Caco-2 (cell line): ENCODE measurements around the gene GOLM1. TPM values are rescaled to one million over a fixed set of nuclear protein-coding genes. Genes with fewer than 3 reads are reported as not detected.
"Not testable (repeated sequence)": the region's sequence is repeated elsewhere in the genome, so short reads cannot be mapped to it uniquely, and the experiment has no call there.

Source experiments
- BruUV-seq: library from RNA; stranded (reverse); fragments of 400-500 nt; replicated peaks from 2 replicates; lab custom pipeline; 2021; lab: Mats Ljungman, UMichigan
- CTCF ChIA-PET: fragments of 300-600 bp; sonication (Branson Sonifier 250); formaldehyde crosslinking; loops from one replicate; lab custom pipeline; 2022; ENCODE audit warnings: antibody characterized with exemption; lab: Charles Lee
- POLR2A ChIA-PET: fragments of 300-600 bp; sonication (Branson Sonifier 250); formaldehyde crosslinking; loops from one replicate; lab custom pipeline; 2022; ENCODE audit warnings: antibody characterized with exemption; lab: Charles Lee
- DNase-seq, 2 experiments: peaks; one replicate each; pipeline versions ENCODE4 v3.0.0 to v3.0.0-alpha.2; 2020 to 2022
- H3K27me3 ChIP-seq: replicated peaks from 2 replicates; pipeline ENCODE4 v1.6.0; 2011; ENCODE audit warnings: low read length; ENCODE audit not compliant: control insufficient read depth, insufficient read depth
- H3K36me3 ChIP-seq: 2 replicates; pipeline ENCODE4 v1.5.1; 2011; ENCODE audit warnings: low read length; ENCODE audit not compliant: control insufficient read depth, insufficient read depth
- H3K4me1 ChIP-seq: fragments of 250-450 bp; sonication (Bioruptor Pico); 2 replicates; pipeline ENCODE4 v1.5.1; 2020; ENCODE audit warnings: mild to moderate bottlenecking
- H3K4me3 ChIP-seq: 2 replicates; pipeline ENCODE4 v1.5.1; 2011; ENCODE audit warnings: low read depth, mild to moderate bottlenecking, control low read depth, low read length
- H3K9me3 ChIP-seq: fragments of 250-450 bp; sonication (Bioruptor Pico); 2 replicates; pipeline ENCODE4 v1.5.1; 2020; ENCODE audit warnings: mild to moderate bottlenecking, moderate library complexity
- H3K27ac Mint-ChIP-seq: one replicate; pipeline ENCODE4 v1.8.0; 2022; ENCODE audit warnings: mixed read lengths; ENCODE audit not compliant: unreplicated experiment
- H3K27me3 Mint-ChIP-seq: one replicate; pipeline ENCODE4 v1.8.0; 2022; ENCODE audit warnings: mixed read lengths; ENCODE audit not compliant: insufficient read depth, unreplicated experiment
- H3K36me3 Mint-ChIP-seq: one replicate; pipeline ENCODE4 v1.8.0; 2022; ENCODE audit warnings: mild to moderate bottlenecking, mixed read lengths; ENCODE audit not compliant: insufficient read depth, unreplicated experiment
- H3K4me1 Mint-ChIP-seq: one replicate; pipeline ENCODE4 v1.8.0; 2022; ENCODE audit warnings: low read depth, mixed read lengths; ENCODE audit not compliant: unreplicated experiment
- H3K4me3 Mint-ChIP-seq: one replicate; pipeline ENCODE4 v1.8.0; 2022; ENCODE audit warnings: mild to moderate bottlenecking, moderate library complexity, mixed read lengths; ENCODE audit not compliant: unreplicated experiment
- H3K9me3 Mint-ChIP-seq: one replicate; pipeline ENCODE4 v1.8.0; 2022; ENCODE audit warnings: mixed read lengths; ENCODE audit not compliant: unreplicated experiment
- intact Hi-C: fragments of 100-400 bp; cut with micrococcal nuclease; formaldehyde crosslinking; loops from one replicate; pipeline ENCODE4 v1.10.0; 2022; ENCODE audit not compliant: unreplicated experiment
- total RNA-seq: library from RNA; stranded (reverse); gene quantifications from 2 replicates; pipeline ENCODE4 v1.2.3, GENCODE V29; 2022
- TF ChIP-seq, protein P1 (sequence below), 2 experiments: fragments of 200-600 bp in 1 of 2; IDR thresholded peaks; 1 replicate in 1 of 2; 2 replicates in 1 of 2; pipeline versions ENCODE4 v1.5.1 to v1.8.0; 2011 to 2022; ENCODE audit warnings: antibody characterized with exemption in 1 of 2, control low read depth in 1 of 2, inconsistent platforms in 1 of 2, low read depth in 1 of 2, low read length in 1 of 2, mild to moderate bottlenecking in 1 of 2, moderate library complexity in 1 of 2; ENCODE audit not compliant: insufficient read depth in 1 of 2, severe bottlenecking in 1 of 2, unreplicated experiment in 1 of 2

The GOLM1 gene
- total RNA-seq, 1 experiment from 2014 or later, result 53.6 TPM

GRCh38 chr9:86054695-86055094 lies 44.7 kb downstream of the GOLM1 start:
- BruUV-seq, result no TSS peak
- no peak overlapping the region for H3K4me3 ChIP-seq
- Mint-ChIP-seq H3K4me1 (no peaks in the 10 kb centered on the region), H3K27ac (no peak overlapping the region), H3K4me3 (no peak overlapping the region), H3K9me3 (no peaks in the 10 kb centered on the region), H3K36me3 (peaks cover 6% of the 10 kb centered on the region), H3K27me3 (no peaks in the 10 kb centered on the region)
- ChIA-PET CTCF (no interaction called here), POLR2A (no interaction called here)
- intact Hi-C loops, result no loop called here
- H3K9me3 ChIP-seq, result no peaks in the 10 kb centered on the region
- no peaks in the 10 kb centered on the region for H3K36me3 ChIP-seq
- no peaks in the 10 kb centered on the region for H3K4me1 ChIP-seq
- TF ChIP-seq, protein P1, sequence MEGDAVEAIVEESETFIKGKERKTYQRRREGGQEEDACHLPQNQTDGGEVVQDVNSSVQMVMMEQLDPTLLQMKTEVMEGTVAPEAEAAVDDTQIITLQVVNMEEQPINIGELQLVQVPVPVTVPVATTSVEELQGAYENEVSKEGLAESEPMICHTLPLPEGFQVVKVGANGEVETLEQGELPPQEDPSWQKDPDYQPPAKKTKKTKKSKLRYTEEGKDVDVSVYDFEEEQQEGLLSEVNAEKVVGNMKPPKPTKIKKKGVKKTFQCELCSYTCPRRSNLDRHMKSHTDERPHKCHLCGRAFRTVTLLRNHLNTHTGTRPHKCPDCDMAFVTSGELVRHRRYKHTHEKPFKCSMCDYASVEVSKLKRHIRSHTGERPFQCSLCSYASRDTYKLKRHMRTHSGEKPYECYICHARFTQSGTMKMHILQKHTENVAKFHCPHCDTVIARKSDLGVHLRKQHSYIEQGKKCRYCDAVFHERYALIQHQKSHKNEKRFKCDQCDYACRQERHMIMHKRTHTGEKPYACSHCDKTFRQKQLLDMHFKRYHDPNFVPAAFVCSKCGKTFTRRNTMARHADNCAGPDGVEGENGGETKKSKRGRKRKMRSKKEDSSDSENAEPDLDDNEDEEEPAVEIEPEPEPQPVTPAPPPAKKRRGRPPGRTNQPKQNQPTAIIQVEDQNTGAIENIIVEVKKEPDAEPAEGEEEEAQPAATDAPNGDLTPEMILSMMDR (IDR thresholded peaks at IDR 0.05; ENCODE audit: insufficient read depth in 1 of 2, low read depth in 1 of 2, low read length in 1 of 2, severe bottlenecking in 1 of 2, unreplicated experiment in 1 of 2), result no peak
- no peaks in the 10 kb centered on the region for H3K27me3 ChIP-seq
- DNase-seq, result no peak

DNA sequence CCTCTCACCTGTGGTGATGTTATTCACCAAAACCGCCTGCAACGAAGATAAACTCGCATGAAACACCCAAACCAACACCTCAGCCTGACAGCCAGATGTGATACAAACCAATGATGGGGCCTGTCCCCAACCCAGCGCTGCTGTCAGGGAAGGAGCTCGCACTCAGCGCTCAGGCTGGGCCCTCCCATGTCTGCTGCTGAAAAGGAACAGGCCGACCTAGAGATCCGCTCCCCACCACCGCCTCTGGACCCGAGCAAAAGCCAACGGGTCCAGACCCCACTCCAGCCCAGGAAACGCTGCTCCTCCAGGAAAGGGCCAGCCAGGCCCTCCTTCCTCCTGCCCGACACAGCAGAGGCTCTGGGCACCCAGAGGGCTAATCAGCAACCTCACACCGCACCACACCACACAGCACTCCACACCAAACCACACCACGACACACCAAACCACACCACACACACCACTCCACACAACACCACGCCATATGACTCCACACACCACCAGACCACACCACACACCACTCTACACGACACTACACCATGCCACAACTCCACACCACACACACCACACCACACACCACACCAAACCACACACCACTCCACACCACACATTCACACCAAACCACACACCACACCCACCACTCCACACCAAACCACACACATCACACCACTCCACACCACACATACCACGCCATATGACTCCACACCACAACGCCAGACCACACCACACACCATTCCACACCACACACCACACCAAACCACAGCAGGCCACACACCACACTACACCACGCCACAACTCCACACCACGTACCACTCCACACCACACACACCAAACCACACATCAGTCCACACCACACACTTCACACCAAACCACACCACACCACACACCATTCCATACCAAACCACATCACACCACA lies 46.5 kb downstream of the GOLM1 start:
- ChIA-PET POLR2A (interaction anchor here (0.5 kb wide), 1 partner anchor 42 kb away, joined by 3 read pairs; no protein-coding TSS in a partner anchor), CTCF (no interaction called here)
- no peaks in the 10 kb centered on the region for H3K9me3 Mint-ChIP-seq
- no peaks in the 10 kb centered on the region for H3K27me3 Mint-ChIP-seq
- no peak for DNase-seq
- TF ChIP-seq, protein P1 (IDR thresholded peaks at IDR 0.05; ENCODE audit: insufficient read depth in 1 of 2, low read depth in 1 of 2, low read length in 1 of 2, severe bottlenecking in 1 of 2, unreplicated experiment in 1 of 2), result no peak
- Histone ChIP-seq H3K27me3 (no peaks in the 10 kb centered on the region), H3K4me3 (no peak overlapping the region), H3K4me1 (no peaks in the 10 kb centered on the region), H3K36me3 (no peaks in the 10 kb centered on the region), H3K9me3 (no peaks in the 10 kb centered on the region)
- no peaks in the 10 kb centered on the region for H3K4me1 Mint-ChIP-seq
- BruUV-seq, result no TSS peak
- no peaks in the 10 kb centered on the region for H3K36me3 Mint-ChIP-seq
- intact Hi-C loops, result no loop called here
- H3K4me3 Mint-ChIP-seq, result no peak overlapping the region
- no peak overlapping the region for H3K27ac Mint-ChIP-seq

DNA sequence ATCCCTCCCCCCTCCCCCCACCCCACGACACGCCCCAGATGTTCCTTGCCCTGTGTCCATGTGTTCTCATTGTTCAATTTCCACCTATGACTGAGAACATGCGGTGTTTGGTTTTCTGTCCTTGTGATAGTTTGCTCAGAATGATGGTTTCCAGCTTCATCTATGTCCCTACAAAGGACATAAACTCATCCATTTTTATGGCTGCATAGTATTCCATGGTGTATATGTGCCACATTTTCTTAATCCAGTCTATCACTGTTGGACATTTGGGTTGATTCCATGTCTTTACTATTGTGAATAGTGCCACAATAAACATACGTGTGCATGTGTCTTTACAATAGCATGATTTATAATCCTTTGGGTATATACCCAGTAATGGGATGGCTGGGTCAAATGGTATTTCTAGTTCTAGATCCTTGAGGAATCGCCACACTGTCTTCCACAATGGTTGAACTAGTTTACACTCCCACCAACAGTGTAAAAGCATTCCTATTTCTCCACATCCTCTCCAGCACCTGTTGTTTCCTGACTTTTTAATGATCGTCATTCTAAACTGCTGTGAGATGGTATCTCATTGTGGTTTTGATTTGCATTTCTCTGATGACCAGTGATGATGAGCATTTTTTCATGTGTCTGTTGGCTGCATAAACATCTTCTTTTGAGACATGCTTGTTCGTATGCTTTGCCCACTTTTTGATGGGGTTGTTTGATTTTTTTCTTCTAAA lies 51.2 kb downstream of the GOLM1 start:
- H3K36me3 ChIP-seq, H3K27me3 ChIP-seq, H3K36me3 Mint-ChIP-seq, CTCF ChIA-PET, BruUV-seq, H3K27ac Mint-ChIP-seq, DNase-seq, H3K4me3 Mint-ChIP-seq, intact Hi-C loops, H3K9me3 ChIP-seq, POLR2A ChIA-PET, H3K9me3 Mint-ChIP-seq, H3K4me1 ChIP-seq, H3K27me3 Mint-ChIP-seq, H3K4me3 ChIP-seq, H3K4me1 Mint-ChIP-seq: not testable (repeated sequence)
